ENCODE data around the gene ISOC2.
"Not testable (repeated sequence)": the region's sequence is repeated elsewhere in the genome, so short reads cannot be mapped to it uniquely, and the experiment has no call there.

Gene ISOC2, protein sequence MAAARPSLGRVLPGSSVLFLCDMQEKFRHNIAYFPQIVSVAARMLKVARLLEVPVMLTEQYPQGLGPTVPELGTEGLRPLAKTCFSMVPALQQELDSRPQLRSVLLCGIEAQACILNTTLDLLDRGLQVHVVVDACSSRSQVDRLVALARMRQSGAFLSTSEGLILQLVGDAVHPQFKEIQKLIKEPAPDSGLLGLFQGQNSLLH

DNA sequence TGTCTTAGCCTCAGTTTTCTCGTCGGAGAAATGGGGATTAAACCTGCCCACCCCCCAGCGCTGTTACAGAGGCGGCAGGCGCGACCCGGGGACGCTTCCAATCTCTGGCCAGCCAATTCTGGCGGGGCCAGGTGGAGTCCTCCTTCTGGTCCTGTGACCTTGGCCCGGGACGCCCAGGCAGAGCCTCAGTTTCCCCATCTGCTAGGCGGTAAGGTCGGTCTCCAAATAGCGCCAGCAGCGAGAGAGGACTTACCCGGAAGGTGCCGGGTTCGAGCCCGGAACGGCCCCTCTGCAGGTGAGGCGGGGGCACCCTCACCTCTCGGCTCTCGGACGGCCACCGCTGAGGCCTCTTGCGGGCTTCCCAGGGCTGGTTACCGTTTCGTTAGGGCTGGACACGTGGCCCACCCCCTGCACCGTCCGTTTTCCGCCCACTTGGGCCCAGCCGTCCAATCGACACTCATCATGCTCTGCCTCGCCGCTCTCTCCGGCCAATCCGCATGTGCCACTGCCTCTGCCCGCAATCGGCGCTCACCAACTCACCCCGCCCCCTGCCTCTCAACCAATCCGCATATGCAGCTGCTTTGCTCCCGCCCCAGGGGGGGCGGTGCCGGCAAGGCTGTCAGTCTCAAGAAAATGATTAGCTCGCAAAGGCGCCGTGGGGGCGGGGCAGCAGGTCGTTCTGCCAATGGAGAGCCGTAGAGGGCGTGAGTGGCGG, at the start of gene ISOC2:
Gene ISOC2, minus strand, starts transcription at position 384 of the 715 bp plus-strand sequence. CDS start 5,156 bp downstream, outside the sequence.
- peak; percentile 97 for DNase-seq

DNA sequence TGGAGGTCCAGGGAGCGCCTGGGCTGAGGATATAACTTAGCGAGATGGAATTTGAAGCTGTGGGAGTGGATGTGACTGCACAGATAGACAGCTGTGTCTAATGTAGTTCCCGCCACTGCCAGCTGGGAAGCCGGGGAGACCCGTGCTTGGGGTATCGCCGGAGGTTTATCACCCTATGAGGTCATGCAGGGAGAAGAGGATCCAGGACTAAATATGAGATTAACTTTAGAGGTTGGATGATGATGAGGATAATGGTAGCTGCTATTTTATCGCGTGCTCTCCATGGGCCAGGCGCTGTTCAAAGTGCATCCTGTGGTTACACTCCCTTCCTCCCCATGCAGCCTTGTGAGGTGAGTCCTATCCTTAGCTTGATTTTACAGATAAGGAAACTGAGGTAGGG, 46.7 kb upstream of the ISOC2 start:
- no peak for DNase-seq

DNA sequence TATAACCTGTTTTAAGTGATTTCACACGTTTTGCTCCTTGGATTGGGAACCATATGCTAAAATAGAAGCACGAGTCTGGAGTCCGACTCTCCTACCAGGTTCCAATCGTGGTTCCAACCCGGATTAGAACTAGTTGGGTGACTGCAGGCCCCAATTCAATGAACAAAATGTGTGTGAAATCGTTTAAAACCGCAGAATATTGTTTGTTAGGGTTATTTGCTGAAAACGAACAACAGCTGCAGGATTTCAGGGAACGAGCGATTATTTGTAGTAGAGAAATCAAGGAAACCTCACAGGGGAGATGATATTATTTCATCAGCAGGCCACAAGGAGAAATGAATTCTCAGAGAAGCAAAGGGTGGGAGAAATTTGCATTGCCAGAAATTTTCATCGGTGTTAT, 43.5 kb upstream of the ISOC2 start:
- no peak for DNase-seq

DNA sequence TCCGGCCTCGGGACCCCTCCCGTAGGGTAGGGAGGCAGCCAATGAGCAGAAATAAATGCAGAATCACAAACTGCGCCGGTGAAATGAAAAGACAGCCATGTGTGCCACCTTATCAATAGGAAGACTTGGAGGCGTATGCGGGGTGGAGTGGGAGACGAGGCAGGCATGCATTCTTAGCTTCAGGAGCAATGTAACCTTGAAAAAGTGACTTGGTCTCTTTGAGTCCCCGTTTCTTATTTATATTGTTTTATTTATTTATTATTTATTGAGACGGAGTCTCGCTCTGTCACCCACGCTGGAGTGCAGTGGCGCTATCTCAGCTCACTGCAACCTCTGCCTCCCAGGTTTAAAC, 42.8 kb upstream of the ISOC2 start:
- no peak for DNase-seq

DNA sequence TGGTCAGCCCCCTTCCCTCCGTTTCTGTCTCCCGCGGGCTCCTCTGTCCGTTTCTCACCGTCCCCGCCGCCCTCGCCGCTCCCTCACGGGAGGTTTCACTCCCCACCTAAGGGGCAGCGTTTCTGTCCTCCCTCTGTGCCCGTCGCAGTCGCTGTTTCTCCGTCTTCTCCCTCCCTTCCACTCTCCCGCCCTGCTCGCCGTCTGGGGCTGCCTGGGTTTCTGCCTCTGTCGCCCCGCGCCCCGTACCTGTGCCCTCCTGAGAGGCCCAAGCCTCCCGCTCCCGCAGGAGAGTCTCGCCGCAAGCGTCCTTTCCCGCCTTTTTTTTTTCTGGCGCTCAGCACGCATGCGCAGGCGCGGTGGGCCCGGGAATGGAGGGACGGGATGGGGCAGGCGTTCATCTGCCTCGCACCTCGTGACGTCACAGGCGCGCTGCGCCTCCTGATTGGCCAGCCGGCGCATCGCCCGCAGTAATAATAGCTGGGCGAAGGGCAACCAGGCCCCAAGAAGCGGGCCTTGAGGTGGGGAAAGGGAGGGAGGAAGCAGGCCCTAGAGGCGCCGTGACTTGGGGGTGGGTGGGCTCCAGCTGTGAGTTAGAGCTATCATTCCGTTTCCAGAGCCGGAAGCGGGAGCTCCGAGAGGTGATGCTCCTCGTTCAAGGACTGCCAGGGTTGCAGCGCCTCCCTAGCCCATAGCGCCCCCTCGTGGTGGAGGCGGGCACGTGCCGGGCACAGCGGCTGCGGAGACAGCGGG, 42.2 kb upstream of the ISOC2 start:
- DNase-seq: peak; percentile 56

DNA sequence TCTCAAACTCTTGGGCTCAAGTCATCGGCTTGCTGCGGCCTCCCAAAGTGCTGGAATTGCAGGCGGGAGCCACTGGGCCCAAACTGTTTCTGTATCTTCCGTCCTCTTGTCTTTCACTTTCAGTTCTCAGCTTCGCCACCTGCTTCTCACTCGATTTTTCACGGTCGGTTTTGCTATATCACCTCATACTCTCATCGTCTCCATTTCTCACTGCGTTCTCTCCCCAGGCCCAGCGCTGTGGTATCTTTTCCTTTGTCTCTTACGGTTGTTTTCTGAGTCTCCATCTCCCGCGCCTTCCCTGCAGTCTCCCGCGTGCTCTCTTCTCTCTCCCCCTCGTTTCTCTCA, 41.7 kb upstream of the ISOC2 start:
- DNase-seq: no peak

DNA sequence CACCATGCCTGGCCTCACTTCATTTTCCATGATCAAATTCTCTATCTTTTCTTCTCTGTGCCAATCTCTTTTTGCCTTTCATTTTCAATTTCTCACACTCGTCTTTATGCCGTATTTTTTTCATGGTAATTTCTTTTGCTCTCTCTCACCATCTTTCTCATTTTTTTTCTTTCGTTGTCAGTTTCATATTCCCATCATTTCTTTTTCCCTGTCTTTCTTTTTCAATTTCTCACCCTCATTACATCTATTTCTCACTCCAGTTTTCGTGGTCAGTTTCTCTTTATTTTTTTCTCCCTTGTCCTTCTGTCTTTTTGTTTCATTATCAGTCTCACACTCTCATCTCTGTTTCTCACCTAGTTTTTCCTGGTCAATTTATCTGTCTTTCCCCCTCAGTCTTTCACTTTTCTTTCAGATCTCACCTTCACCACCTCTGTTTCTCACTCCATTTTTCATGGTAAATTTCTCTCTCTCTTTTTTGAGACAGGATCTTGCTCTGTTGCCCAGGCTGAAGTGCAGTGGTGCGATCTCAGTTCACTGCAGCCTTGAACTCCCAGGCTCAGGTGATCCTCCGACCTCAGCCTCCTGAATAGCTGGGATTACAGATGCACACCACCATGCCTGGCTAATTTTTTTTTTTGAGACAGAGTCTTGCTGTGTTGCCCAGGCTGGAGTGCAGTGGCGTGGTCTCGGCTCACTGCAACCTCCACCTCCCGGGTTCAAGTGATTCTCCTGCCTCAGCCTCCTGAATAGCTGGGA, 40.9 kb upstream of the ISOC2 start:
- no peak for DNase-seq

DNA sequence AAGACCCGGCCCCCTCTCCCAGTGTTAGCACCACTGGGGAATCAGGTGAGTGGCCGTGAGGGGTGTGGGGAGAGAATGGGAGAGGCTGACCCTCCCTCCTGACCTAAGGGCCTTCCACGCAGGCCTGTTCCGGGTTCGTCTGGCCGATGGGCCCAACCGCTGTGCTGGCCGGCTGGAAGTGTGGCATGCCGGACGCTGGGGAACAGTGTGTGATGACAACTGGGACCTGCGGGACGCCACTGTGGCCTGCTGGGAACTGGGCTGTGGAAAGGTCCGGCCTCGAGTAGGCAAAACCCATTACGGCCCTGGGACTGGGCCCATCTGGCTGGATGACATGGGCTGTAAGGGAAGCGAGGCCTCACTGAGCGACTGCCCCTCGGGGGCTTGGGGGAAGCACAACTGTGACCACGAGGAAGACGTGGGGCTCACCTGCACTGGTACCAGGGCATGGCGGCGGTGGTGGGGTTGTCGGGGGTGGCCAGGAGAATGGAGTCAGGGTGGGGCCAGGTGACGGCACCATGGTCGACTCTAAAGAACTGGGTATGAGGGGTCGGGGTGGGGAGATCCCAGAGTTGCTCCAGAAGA, 39.0 kb upstream of the ISOC2 start:
- DNase-seq: no peak

DNA sequence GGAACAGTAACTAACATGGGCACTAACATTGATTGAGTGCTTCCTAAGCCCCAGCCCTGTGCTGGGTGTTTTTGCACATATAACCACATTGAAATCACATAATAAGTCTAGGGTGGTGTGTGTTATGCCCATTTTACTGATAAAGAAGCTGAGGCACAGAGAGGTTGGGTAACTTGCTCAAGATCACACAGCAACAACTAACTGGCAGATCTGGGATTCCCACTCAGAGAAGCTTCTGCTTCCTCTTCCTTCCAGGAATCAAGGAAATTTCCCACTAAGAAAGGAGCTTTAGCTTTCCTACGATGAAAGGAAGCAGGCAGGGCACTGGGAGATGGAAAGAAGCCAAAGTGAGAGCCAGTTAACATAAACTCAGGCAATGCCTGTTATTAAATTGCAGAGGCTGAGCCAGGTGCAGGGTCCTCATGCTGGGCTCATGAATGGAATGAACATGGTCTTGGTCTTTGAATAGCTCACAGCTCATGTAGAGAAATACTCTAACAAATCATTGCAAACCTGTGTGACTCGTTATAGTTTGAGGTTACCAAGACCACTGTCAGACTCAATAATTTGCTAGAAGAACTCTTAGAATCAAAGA, 36.9 kb upstream of the ISOC2 start:
- DNase-seq: no peak

DNA sequence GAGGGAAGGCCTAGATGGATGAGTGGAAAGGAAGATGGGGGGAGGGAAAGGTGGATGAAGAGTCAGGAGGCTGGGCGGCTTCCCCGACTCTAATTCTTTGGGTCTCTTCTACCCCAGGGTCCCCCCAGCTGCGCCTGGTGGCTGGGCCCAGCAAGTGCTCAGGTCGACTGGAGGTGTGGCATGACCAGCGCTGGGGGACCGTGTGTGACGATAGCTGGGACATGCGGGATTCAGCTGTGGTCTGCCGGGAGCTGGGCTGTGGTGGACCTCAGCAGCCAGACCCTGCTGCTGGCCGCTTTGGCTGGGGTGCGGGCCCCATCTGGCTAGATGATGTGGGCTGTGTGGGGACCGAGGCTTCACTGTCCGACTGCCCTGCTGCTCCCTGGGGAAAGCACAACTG, 36.3 kb upstream of the ISOC2 start:
- DNase-seq: no peak

DNA sequence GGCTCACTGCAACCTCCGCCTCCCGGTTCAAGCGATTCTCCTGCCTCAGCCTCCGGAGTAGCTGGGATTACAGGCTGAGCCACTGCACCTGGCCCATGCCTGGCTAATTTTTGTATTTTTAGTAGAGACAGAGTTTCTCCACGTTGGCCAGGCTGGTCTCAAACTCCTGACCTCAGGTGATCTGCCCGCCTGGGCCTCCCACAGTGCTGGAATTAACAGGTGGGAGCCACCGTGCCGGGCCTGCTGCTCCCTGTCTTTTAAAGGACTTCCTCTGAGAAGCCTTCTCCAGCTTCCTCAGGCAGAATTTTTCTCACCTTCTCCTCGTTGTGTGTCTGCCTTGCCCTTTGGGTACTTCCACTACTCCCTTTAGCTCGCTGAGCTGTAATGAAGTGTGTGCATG, 35.4 kb upstream of the ISOC2 start:
- DNase-seq: not testable (repeated sequence)

DNA sequence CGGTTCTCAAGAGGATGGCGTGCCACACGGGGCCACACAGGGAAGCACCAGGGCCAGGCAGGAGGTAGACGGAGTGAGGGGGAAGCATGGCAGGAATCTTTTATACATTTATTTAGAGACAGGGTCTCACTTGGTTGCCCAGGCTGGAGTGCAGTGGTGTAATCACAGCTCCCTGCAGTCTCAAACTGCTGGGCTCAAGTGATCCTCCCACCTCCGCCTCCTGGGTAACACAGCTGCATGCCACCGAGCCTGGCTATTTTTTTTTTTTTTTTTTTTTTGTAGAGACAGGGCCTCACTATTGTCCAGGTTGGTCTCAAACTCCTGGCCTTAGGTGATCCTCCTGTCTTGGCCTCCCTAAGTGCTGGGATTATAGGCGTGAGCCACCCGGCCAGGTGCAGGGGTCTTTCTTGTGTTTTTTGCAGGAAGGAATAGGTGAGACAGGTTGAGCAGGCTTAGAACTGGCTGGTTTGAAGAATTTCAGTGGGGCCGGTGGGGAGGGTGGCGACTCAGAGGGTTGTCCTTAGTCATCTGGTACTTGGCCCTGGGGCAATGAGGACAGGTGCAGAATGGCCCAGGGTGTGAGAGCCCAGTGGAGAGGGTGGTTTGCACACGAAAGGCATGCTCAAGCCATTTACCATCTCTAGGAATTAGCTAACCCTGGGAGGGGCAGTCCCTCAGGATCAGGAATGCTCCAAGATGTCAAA, 34.4 kb upstream of the ISOC2 start:
- DNase-seq: no peak

DNA sequence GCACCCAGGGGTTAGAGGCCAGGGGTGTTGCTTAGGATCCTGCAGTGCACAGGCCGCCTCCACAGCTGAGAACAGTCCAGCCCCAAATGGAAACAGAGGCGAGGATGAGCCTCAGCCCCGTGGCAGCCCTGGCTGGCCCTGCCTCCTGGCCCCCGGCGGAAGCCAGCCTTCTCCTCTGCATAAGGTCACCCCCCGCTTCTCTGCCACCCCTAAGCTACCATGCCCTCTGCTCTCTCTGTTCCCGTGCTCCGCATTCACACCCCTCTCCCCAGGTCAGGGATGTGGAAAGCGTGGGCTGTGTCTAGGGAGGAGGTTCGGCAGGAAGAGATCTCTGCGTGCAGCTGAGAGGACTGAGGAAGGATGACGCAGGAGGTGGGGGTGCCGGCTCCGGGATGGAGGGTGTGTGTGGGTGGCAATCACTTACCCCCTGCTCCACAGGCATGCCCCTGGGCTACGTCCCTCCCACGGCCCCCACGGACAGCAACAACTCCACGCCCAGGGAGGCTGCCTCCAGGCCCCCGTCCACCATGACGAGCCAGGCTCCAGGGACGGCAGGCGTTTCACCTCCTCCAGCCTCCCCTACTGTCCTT, 32.8 kb upstream of the ISOC2 start:
- DNase-seq: no peak

DNA sequence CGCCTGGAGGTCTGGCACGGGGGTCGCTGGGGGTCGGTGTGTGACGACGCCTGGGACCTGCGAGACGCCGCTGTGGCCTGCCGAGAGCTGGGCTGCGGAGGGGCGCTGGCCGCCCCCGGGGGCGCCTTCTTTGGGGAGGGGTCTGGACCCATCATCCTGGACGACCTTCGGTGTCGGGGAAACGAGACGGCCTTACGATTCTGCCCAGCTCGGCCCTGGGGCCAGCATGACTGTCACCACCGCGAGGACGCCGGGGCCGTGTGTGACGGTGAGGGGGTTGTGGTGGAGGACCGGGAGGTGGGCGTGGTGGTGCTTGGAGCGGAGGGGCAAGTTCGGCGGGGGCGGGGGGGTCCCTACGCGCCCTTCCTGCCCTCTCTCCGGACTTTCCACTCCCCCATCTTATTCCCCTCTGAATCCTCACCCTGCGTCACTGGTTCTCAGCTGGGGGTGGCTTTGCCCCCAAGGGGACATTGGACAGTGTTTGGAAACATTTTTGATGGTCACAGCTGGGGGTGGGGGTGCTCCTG, 32.3 kb upstream of the ISOC2 start:
- DNase-seq: no peak

DNA sequence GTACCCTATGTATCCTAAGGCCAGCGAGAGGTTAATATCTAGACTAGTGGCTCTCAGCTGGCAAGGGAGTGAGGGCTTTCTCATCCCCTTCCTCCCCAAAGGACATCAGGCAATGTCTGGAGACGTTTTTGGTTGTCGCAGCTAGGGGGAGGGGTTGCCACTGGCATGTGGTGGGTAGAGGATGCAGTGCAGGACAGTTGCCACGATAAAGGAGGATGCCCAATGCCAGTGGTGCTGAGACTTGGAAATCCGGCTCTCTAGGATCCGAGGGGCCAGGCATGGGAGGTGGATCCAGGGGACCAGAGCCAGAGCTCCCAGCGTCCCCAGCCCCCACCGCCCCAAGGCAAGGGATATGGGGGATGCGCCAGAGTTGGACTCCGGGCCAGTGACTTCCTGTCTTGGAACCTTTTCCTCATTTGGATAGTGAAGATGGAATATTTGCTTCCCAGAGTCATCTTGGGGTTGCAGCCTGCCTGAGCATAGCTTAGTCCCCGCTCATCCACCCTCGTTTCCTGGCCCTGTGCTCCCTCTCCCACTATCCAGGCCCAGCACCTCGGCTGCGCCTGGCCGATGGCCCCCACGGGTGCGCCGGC, 31.7 kb upstream of the ISOC2 start:
- DNase-seq: no peak

DNA sequence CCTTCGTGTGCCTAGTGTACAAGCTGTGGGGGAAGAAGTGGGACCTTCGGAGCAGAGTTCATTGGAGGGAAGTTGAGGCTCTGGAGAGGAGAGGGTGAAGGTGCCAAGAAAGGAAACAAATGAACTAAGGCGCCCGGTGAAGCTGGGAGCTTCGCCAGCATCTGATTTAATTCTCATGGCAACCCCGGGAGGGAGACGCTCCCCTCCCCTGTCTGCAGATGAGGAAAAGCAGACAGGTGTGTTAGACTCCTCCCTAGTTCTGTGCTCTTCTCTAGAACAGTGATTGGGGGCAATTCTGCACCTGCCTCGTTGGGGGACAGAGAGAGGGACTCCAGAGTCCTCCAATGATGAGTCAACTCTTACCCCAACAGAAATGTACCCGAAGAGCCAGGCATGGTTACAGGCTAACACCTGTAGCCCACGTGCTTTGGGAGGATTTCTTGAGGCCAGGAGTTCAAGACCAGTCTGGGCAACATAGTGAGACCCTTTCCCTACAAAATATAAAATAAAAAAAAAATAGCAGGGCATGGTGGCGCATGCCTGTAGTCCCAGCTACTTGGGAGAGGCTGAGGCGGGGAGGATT, 31.0 kb upstream of the ISOC2 start:
- peak; percentile 31 for DNase-seq

DNA sequence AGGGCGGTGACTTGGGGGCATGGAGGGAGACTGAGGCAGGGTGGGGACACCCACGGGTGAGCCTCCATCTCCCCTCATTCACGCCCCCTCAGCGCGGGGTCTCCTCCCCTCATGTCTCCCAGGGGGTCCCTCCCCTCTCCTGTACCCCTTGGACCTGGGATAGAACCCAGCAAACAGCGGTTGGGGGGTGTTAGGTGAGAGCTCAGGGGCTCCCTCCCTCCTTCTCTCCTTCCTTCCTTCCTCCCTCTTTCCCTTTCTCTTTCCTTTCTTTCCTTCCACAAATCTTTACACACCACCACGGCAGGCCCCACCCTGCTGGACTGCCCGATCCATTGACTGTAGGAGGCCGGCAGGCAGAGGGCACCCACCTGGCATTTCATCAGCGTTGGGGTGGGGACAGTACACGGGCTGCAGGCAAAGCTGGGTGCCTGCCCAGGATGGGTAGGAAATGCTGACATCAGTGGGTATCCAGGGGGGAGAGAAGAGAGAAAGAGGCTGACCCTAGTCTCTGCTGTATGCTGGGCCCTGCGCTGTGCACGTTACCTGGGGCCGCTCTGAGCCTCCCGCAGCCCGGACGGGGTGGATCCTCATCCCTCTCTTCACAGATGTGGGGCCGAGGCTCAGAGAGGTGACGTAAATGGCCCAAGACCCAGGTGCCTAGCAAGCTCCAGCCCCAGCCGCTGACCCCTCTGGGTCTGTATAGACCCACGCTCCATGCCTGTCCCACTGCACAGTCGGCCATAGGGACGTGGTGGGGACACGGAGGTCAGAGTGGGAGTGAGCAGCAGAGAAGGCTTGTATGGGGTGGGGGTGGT, 30.3 kb upstream of the ISOC2 start:
- no peak for DNase-seq

DNA sequence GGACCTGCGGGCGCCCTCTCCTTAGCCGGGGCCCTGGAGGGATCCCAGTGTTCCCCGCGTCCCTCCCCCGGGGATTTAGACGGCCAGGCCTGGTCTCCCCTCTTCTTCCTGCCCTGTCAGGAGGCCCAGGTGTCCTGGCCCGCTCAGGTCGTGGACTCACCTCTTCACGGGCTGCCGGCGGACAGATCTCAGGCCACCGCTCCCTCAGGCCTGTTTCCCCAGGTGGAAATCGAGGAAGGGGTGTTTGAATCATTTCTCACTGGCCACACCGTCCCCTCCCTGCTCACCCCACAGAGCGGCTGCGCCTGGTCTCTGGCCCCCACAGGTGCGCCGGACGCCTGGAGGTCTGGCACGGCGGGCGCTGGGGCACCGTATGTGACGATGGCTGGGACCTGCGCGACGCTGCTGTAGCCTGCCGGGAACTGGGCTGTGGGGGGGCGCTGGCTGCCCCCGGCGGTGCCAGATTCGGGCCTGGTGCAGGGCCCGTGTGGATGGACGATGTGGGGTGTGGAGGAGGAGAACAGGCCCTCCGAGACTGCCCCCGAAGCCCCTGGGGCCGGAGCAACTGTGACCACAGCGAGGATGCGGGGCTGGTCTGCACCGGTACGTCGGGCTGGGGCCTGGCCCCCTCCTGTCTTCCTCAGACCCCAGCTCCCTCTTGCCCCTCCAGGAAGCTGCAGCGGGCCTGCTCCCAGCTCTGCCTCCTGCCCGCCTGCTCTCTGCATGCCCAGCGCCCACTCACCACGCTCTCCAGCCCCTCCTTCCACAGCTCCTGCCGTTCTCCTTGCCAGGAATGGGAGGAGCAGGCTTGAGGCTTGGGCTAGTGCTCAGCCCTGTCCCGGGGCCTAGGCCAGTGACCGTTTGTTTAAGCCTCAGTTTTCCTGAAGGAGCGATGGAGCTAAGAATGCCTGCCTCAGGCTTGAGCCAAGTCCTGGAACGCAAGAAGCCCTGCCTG, 29.3 kb upstream of the ISOC2 start:
- no peak for DNase-seq
